Measurements from ENCODE around the gene LRRC28.

LRRC28 gene

GRCh38 chr15:99279827-99280226, 28.5 kb downstream of the LRRC28 start:
- TF ChIP-seq POLR2AphosphoS5 (IDR thresholded peaks at IDR 0.05; ENCODE audit: low read depth) (no peak), SPI1 (IDR thresholded peaks at IDR 0.05; ENCODE audit: borderline replicate concordance, low read depth) (no peak), GABPA (IDR thresholded peaks at IDR 0.05; ENCODE audit: low read depth) (no peak)
- TF ChIP-seq, protein P1, sequence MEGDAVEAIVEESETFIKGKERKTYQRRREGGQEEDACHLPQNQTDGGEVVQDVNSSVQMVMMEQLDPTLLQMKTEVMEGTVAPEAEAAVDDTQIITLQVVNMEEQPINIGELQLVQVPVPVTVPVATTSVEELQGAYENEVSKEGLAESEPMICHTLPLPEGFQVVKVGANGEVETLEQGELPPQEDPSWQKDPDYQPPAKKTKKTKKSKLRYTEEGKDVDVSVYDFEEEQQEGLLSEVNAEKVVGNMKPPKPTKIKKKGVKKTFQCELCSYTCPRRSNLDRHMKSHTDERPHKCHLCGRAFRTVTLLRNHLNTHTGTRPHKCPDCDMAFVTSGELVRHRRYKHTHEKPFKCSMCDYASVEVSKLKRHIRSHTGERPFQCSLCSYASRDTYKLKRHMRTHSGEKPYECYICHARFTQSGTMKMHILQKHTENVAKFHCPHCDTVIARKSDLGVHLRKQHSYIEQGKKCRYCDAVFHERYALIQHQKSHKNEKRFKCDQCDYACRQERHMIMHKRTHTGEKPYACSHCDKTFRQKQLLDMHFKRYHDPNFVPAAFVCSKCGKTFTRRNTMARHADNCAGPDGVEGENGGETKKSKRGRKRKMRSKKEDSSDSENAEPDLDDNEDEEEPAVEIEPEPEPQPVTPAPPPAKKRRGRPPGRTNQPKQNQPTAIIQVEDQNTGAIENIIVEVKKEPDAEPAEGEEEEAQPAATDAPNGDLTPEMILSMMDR (IDR thresholded peaks at IDR 0.05; ENCODE audit: insufficient read depth, low read length) = no peak
- TF ChIP-seq, protein P2, sequence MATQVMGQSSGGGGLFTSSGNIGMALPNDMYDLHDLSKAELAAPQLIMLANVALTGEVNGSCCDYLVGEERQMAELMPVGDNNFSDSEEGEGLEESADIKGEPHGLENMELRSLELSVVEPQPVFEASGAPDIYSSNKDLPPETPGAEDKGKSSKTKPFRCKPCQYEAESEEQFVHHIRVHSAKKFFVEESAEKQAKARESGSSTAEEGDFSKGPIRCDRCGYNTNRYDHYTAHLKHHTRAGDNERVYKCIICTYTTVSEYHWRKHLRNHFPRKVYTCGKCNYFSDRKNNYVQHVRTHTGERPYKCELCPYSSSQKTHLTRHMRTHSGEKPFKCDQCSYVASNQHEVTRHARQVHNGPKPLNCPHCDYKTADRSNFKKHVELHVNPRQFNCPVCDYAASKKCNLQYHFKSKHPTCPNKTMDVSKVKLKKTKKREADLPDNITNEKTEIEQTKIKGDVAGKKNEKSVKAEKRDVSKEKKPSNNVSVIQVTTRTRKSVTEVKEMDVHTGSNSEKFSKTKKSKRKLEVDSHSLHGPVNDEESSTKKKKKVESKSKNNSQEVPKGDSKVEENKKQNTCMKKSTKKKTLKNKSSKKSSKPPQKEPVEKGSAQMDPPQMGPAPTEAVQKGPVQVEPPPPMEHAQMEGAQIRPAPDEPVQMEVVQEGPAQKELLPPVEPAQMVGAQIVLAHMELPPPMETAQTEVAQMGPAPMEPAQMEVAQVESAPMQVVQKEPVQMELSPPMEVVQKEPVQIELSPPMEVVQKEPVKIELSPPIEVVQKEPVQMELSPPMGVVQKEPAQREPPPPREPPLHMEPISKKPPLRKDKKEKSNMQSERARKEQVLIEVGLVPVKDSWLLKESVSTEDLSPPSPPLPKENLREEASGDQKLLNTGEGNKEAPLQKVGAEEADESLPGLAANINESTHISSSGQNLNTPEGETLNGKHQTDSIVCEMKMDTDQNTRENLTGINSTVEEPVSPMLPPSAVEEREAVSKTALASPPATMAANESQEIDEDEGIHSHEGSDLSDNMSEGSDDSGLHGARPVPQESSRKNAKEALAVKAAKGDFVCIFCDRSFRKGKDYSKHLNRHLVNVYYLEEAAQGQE (IDR thresholded peaks at IDR 0.05; ENCODE audit: insufficient replicate concordance, low read depth) = no peak
- Histone ChIP-seq H3K27me3 (ENCODE audit: insufficient read depth, poor library complexity, severe bottlenecking) (no peaks in the 10 kb centered on the region), H3K4me3 (replicated peaks; ENCODE audit: insufficient read depth, low read length) (no peak overlapping the region), H3K27ac (replicated peaks) (peak overlapping the region; percentile 17; the same call in 1 of the 2 replicates)
- no peak for DNase-seq (ENCODE audit: low read depth in 1 of 2, low spot score in 1 of 2)

DNA sequence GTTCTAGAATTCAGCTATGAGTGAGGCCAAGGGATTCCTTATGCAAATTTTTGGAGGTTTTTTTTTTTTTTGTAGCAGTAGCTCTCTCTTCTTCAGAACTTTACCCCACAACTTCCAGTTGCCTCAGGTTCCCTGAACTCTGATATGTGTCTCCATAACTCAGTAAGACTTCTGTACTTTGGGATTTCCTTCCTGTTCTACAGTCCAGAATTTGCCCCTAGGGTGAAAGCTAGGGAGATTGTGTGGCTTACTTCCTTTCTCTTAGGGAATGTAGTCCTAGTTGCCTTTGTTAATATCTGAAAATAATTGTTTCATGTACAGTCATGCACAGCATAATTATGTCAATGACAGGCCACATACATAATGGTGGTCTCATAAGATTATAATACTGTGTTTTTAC, 30.8 kb downstream of the LRRC28 start:
- no peak for DNase-seq (ENCODE audit: low read depth in 1 of 2, low spot score in 1 of 2)
- H3K27ac ChIP-seq (replicated peaks) = no peak overlapping the region
- TF ChIP-seq, protein P2 (IDR thresholded peaks at IDR 0.05; ENCODE audit: insufficient replicate concordance, low read depth) = no peak
- TF ChIP-seq GABPA (IDR thresholded peaks at IDR 0.05; ENCODE audit: low read depth) (no peak), POLR2AphosphoS5 (IDR thresholded peaks at IDR 0.05; ENCODE audit: low read depth) (no peak), SPI1 (IDR thresholded peaks at IDR 0.05; ENCODE audit: borderline replicate concordance, low read depth) (no peak)
- TF ChIP-seq, protein P1 (IDR thresholded peaks at IDR 0.05; ENCODE audit: insufficient read depth, low read length) = no peak
- H3K27me3 ChIP-seq (ENCODE audit: insufficient read depth, poor library complexity, severe bottlenecking) = no peaks in the 10 kb centered on the region
- H3K4me3 ChIP-seq (replicated peaks; ENCODE audit: insufficient read depth, low read length) = no peak overlapping the region

DNA sequence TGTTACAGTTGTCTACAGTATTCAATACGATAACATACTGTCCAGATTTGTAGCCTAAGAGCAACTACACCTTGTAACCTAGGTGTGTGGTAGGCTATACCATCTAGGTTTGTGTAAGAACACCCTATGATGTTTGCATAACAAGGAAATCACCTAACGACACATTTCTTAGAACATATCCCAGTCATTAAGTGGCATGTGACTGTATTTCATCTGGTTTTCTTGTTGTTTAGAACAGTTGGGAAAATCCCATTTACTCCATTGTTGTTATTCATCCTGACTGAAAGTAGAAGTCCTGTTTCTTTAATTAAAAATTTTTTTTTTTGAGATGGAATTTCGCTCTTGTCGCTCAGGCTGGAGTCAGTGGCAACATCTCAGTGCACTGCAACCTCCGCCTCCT, 31.3 kb downstream of the LRRC28 start:
- Histone ChIP-seq H3K27me3 (ENCODE audit: insufficient read depth, poor library complexity, severe bottlenecking) (no peaks in the 10 kb centered on the region), H3K4me3 (replicated peaks; ENCODE audit: insufficient read depth, low read length) (no peak overlapping the region), H3K27ac (replicated peaks) (no peak overlapping the region)
- TF ChIP-seq, protein P1 (IDR thresholded peaks at IDR 0.05; ENCODE audit: insufficient read depth, low read length) = no peak
- TF ChIP-seq SPI1 (IDR thresholded peaks at IDR 0.05; ENCODE audit: borderline replicate concordance, low read depth) (no peak), GABPA (IDR thresholded peaks at IDR 0.05; ENCODE audit: low read depth) (no peak), POLR2AphosphoS5 (IDR thresholded peaks at IDR 0.05; ENCODE audit: low read depth) (no peak)
- TF ChIP-seq, protein P2 (IDR thresholded peaks at IDR 0.05; ENCODE audit: insufficient replicate concordance, low read depth) = no peak
- DNase-seq (ENCODE audit: low read depth in 1 of 2, low spot score in 1 of 2) = no peak
